ENCODE measurements around the gene ACBD6. TPM values are rescaled to one million over a fixed set of nuclear protein-coding genes. Genes with fewer than 3 reads are reported as not detected.

Gene ACBD6
- total and polyA plus RNA-seq, 10 of the 15 experiments (the other 5 are each of a cell fraction or from before 2014, with no cell fraction given), result 15.0 to 67.3 (median 55.0) TPM

GRCh38 chr1:180287988-180288705 lies 214.2 kb downstream of the ACBD6 start:
- WGBS (ENCODE audit: insufficient coverage, insufficient replicate concordance, low lambda C conversion rate, missing lambda C conversion rate), result 63% methylated on average over 3 of the region's 3 CpGs
- Histone ChIP-seq H3K9ac (ENCODE audit: control insufficient read depth, insufficient read depth, low read length) (no peak overlapping the region), H3K27ac (ENCODE audit: control insufficient read depth, insufficient read depth) (no peak overlapping the region), H3K4me2 (ENCODE audit: control insufficient read depth, insufficient read depth) (no peak overlapping the region), H3K27me3 (replicated peaks in 1 of 2; ENCODE audit: control insufficient read depth in 2 of 2, insufficient read depth in 2 of 2, low read length in 1 of 2) (no peaks in the 10 kb centered on the region), H3K9me3 (replicated peaks; ENCODE audit: control insufficient read depth, insufficient read depth, low read length) (no peaks in the 10 kb centered on the region; the same call in 2 of the 3 replicates), H3K4me1 (ENCODE audit: control insufficient read depth, insufficient read depth, low read length) (no peaks in the 10 kb centered on the region), H3K4me3 (no peak overlapping the region), H4K20me1 (ENCODE audit: control insufficient read depth, insufficient read depth) (no peaks in the 10 kb centered on the region), H3K36me3 (ENCODE audit: control insufficient read depth in 2 of 2, insufficient read depth in 2 of 2, low read length in 1 of 2) (peaks cover 0 to 3% of the 10 kb centered on the region in 2 experiments; a peak in 1 of 4 replicates), H2AFZ (ENCODE audit: control insufficient read depth, low read depth, low read length) (no peak overlapping the region), H3K79me2 (ENCODE audit: control insufficient read depth, insufficient read depth, low read length) (no peaks in the 10 kb centered on the region)
- in situ Hi-C loops (cut with MboI), result no loop called here
- BruUV-seq (replicated peaks), result no TSS peak
- ATAC-seq (no peak), DNase-seq (ENCODE audit: low read depth, low spot score) (no peak), FAIRE-seq (no peak)
- ChIA-PET CTCF (interaction anchor here (0.6 to 1.1 kb wide), 3 partner anchors 13 to 112 kb away, joined by 3 to 5 read pairs (median 3); no protein-coding TSS in a partner anchor), SMC1A (ENCODE audit: uncharacterized antibody, unreplicated experiment) (interaction anchor here (1.2 kb wide), 1 partner anchor 10 kb away, joined by 4 read pairs; no protein-coding TSS in a partner anchor), POLR2A (interaction anchor here (0.6 kb wide), 2 partner anchors 136 to 164 kb away, joined by 3 to 5 read pairs; no protein-coding TSS in a partner anchor), RAD21 (ENCODE audit: unreplicated experiment) (no interaction called here)
- intact Hi-C loops (cut with micrococcal nuclease; ENCODE audit: unreplicated experiment), result no loop called here
- no peak for TF ChIP-seq BACH1 (IDR thresholded peaks at IDR 0.05; ENCODE audit: borderline replicate concordance)
- TF ChIP-seq E2F8 (IDR thresholded peaks at IDR 0.05; ENCODE audit: low read depth, partially characterized antibody), result no peak
- no peak for TF ChIP-seq HDAC2 (IDR thresholded peaks at IDR 0.05)
- no peak for TF ChIP-seq IRF4 (IDR thresholded peaks at IDR 0.05; ENCODE audit: low read depth, low read length)
- TF ChIP-seq SMC3 (IDR thresholded peaks at IDR 0.05; ENCODE audit: borderline replicate concordance, low read length), result no peak
- no peak for TF ChIP-seq RAD51 (IDR thresholded peaks at IDR 0.05)
- no peak for TF ChIP-seq SMAD1 (IDR thresholded peaks at IDR 0.05; ENCODE audit: low read depth, partially characterized antibody)
- no peak for TF ChIP-seq ZNF217 (IDR thresholded peaks at IDR 0.05)
- TF ChIP-seq MXI1 (IDR thresholded peaks at IDR 0.05; ENCODE audit: low read depth, low read length), result no peak
- TF ChIP-seq MLLT1 (IDR thresholded peaks at IDR 0.05), result no peak
- no peak for TF ChIP-seq RB1 (IDR thresholded peaks at IDR 0.05; ENCODE audit: borderline replicate concordance)
- no peak for TF ChIP-seq ZNF687 (IDR thresholded peaks at IDR 0.05)
- TF ChIP-seq CTCF (IDR thresholded peaks at IDR 0.05 in 2 of 3, conservative IDR thresholded peaks at IDR 0.05 in 1 of 3; ENCODE audit: control insufficient read depth in 2 of 3, extremely low read depth in 1 of 3, insufficient read depth in 1 of 3, low read depth in 3 of 3, low read length in 3 of 3), result no peak

Measured in GM12878 (cell line).